Adrenal gland (tissue), 12 donors: ENCODE data around the gene PAFAH1B2. TPM values are rescaled to one million over a fixed set of nuclear protein-coding genes. Genes with fewer than 3 reads are reported as not detected.

Source experiments
- DNase-seq, 7 donors: peaks; one replicate each; pipeline ENCODE4 v3.0.0-alpha.2; 2019 to 2020
- H3K27ac ChIP-seq, 5 donors: fragments of 200-600 bp; sonication (generic) in 4 of 5; 1 replicate in 3 of 5; 2 replicates in 2 of 5; pipeline versions ENCODE4 v1.5.1 to v1.8.0; 2016 to 2020; ENCODE audit warnings: mild to moderate bottlenecking in 1 of 5
- H3K27me3 ChIP-seq: fragments of 200-600 bp; 2 replicates; pipeline ENCODE4 v1.8.0; 2021
- H3K36me3 ChIP-seq, 2 donors: fragments of 200-600 bp; replicated peaks in 1 of 2; 1 replicate in 1 of 2; 2 replicates in 1 of 2; pipeline versions ENCODE4 v1.5.1 to v1.8.0; 2018 to 2022
- H3K4me1 ChIP-seq, 2 donors: fragments of 200-600 bp; replicated peaks in 1 of 2; 1 replicate in 1 of 2; 2 replicates in 1 of 2; pipeline versions ENCODE4 v1.5.1 to v1.8.0; 2018 to 2021
- H3K4me3 ChIP-seq, 4 donors: fragments of 200-600 bp; sonication (generic) in 3 of 4; one replicate each; pipeline ENCODE4 v1.5.1; 2016 to 2018
- H3K9me3 ChIP-seq, 3 donors: fragments of 200-600 bp; sonication (generic) in 1 of 3; replicated peaks in 1 of 3; 1 replicate in 2 of 3; 2 replicates in 1 of 3; pipeline versions ENCODE4 v1.5.1 to v1.8.0; 2016 to 2021
- CTCF ChIP-seq, 6 experiments: fragments of 450-650 bp in 4 of 6; fragments of 200-600 bp in 2 of 6; sonication (generic) in 1 of 6; IDR thresholded peaks; 1 replicate in 5 of 6; 2 replicates in 1 of 6; pipeline versions ENCODE4 v1.5.1 to v1.8.0; 2016 to 2021; ENCODE audit warnings: antibody characterized with exemption in 6 of 6, mild to moderate bottlenecking in 2 of 6, moderate library complexity in 1 of 6
- POLR2A ChIP-seq, 2 donors: fragments of 450-650 bp; IDR thresholded peaks; one replicate each; pipeline ENCODE4 v1.6.1; 2017; ENCODE audit warnings: antibody characterized with exemption in 2 of 2, mild to moderate bottlenecking in 2 of 2, moderate library complexity in 1 of 2
- WGBS, 4 donors: extraction: QIAGEN DNeasy Blood & Tissue Kit in 2 of 4; methylation state at CpG; one replicate each; pipeline versions ENCODE4 v1.1.5 to v1.1.7; 2013 to 2017; 5-methylcytosine and 5-hydroxymethylcytosine counted together
- intact Hi-C, 2 donors: fragments of 100-400 bp; cut with DNase I; formaldehyde crosslinking; loops; one replicate each; pipeline versions ENCODE4 v1.14.1 to v1.15.0; 2022 to 2023
- polyA plus RNA-seq, 3 donors: library from polyadenylated mRNA; stranded (reverse); fragments of 200-250 nt in 2 of 3; fragments of 350-450 nt in 1 of 3; fragmentation: Illumina TruSeq in 1 of 3; extraction: RNeasy Lipid Tissue Mini Kit (QIAGEN cat#74804) in 1 of 3; gene quantifications; one replicate each; pipeline ENCODE4 v1.2.3, GENCODE V29; 2013 to 2014
- total RNA-seq, 9 donors: library from RNA; depleted of rRNA in 4 of 9; stranded (reverse); fragments of >200 nt in 4 of 9; fragments of 120-200 nt in 1 of 9; fragmentation: NEBNext Ultra II Directional in 1 of 9; extraction: Animal tissue kit (Norgen Biotek cat#: 25700) in 1 of 9; gene quantifications; one replicate each; pipeline versions ENCODE4 v1.1.0 to v1.2.4, GENCODE V29; 2013 to 2023
- donor health status: healthy with polysubstance abuse.
- donor health status: Bipolar disorder and iron deficiency.
- donor health status: DM: yes; HTN: yes; CAD: no.
- donor health status: DM: no; HTN: no; CAD: no.
- donor health status: DM: no; HTN: no; CAD: no.
- donor health status: DM: yes; HTN: yes; CAD: no.

The PAFAH1B2 gene
- total and polyA plus RNA-seq, 12 donors, result 19.6 to 144 (median 94.4) TPM

- Histone ChIP-seq H3K9me3 (no peaks in the 10 kb centered on the region), H3K4me1 (peaks cover 24 to 51% of the 10 kb centered on the region in 2 donors), H3K27me3 (no peaks in the 10 kb centered on the region), H3K36me3 (peaks cover 0 to 42% of the 10 kb centered on the region in 2 donors), H3K4me3 (no peak overlapping the region), H3K27ac (no peak overlapping the region)
- WGBS, 4 donors, result 37 to 51% (median 43%) methylated on average over 2 of the region's 2 CpGs
- intact Hi-C loops, result no loop called here
- DNase-seq, result no peak
- no peak for TF ChIP-seq CTCF (IDR thresholded peaks at IDR 0.05)
- no peak for TF ChIP-seq POLR2A (IDR thresholded peaks at IDR 0.05)
Measured at GRCh38 chr11:117152066-117152465, 8.0 kb downstream of the PAFAH1B2 start.

GRCh38 chr11:117154468-117154867 lies 10.4 kb downstream of the PAFAH1B2 start:
- Histone ChIP-seq H3K4me1 (peaks cover 17 to 41% of the 10 kb centered on the region in 2 donors), H3K36me3 (peaks cover 0 to 46% of the 10 kb centered on the region in 2 donors), H3K9me3 (no peaks in the 10 kb centered on the region), H3K27me3 (no peaks in the 10 kb centered on the region), H3K27ac (no peak overlapping the region), H3K4me3 (no peak overlapping the region)
- intact Hi-C loops, result no loop called here
- no peak for DNase-seq
- no peak for TF ChIP-seq POLR2A (IDR thresholded peaks at IDR 0.05)
- no peak for TF ChIP-seq CTCF (IDR thresholded peaks at IDR 0.05)
- WGBS, 4 donors, result 85 to 95% (median 91%) methylated on average over 5 of the region's 5 CpGs

- Histone ChIP-seq H3K27me3 (no peaks in the 10 kb centered on the region), H3K27ac (no peak overlapping the region), H3K36me3 (peaks cover 0 to 69% of the 10 kb centered on the region in 2 donors), H3K4me3 (no peak overlapping the region), H3K4me1 (peaks cover 0 to 29% of the 10 kb centered on the region in 2 donors), H3K9me3 (no peaks in the 10 kb centered on the region)
- no peak for DNase-seq
- WGBS, 4 donors, result 89 to 100% (median 95%) methylated on average over 2 of the region's 2 CpGs
- TF ChIP-seq CTCF (IDR thresholded peaks at IDR 0.05) (no peak), POLR2A (IDR thresholded peaks at IDR 0.05) (no peak)
- intact Hi-C loops, result no loop called here
Measured at GRCh38 chr11:117157507-117157906, 13.4 kb downstream of the PAFAH1B2 start.

GRCh38 chr11:117159892-117160291 lies 15.8 kb downstream of the PAFAH1B2 start:
- H3K27ac ChIP-seq, result no peak overlapping the region
- intact Hi-C loops, result no loop called here
- H3K36me3 ChIP-seq, result peaks cover 0 to 77% of the 10 kb centered on the region in 2 donors
- no peaks in the 10 kb centered on the region for H3K9me3 ChIP-seq
- no peaks in the 10 kb centered on the region for H3K27me3 ChIP-seq
- no peak overlapping the region for H3K4me3 ChIP-seq
- TF ChIP-seq CTCF (IDR thresholded peaks at IDR 0.05) (no peak), POLR2A (IDR thresholded peaks at IDR 0.05) (no peak)
- no peak for DNase-seq
- H3K4me1 ChIP-seq, result peaks cover 0 to 12% of the 10 kb centered on the region in 2 donors
- 86 to 97% (median 93%) methylated on average over 2 of the region's 2 CpGs for WGBS, 4 donors
